Stimulated activated CD8-positive, alpha-beta memory T cell treated with anti-CD3 and anti-CD28 coated beads, Interleukin-7, amount 100 ng/mL, for 24 hours (primary cell): Measurements from ENCODE around the gene B3GNT8.
"Not testable (repeated sequence)": the region's sequence is repeated elsewhere in the genome, so short reads cannot be mapped to it uniquely, and the experiment has no call there.

Source experiments
- DNase-seq: peaks from one replicate; pipeline ENCODE4 v3.0.0-alpha.2; 2020; ENCODE audit warnings: low read depth

Gene B3GNT8

GRCh38 chr19:41436674-41436951, 9.4 kb upstream of the B3GNT8 start:
- DNase-seq, result no peak

- no peak for DNase-seq
Measured at GRCh38 chr19:41435936-41436673, 8.9 kb upstream of the B3GNT8 start.

GRCh38 chr19:41435376-41435775, 8.2 kb upstream of the B3GNT8 start:
- DNase-seq, result not testable (repeated sequence)

GRCh38 chr19:41434450-41434849, 7.3 kb upstream of the B3GNT8 start:
- no peak for DNase-seq

GRCh38 chr19:41433171-41433570, 6.0 kb upstream of the B3GNT8 start:
- no peak for DNase-seq

- DNase-seq, result no peak
Measured at GRCh38 chr19:41431426-41432386, 4.5 kb upstream of the B3GNT8 start.

GRCh38 chr19:41430922-41431321, 3.7 kb upstream of the B3GNT8 start:
- DNase-seq, result no peak

GRCh38 chr19:41428481-41428859, 1.3 kb upstream of the B3GNT8 start:
- DNase-seq, result no peak

GRCh38 chr19:41427647-41428480, 690 bp upstream of the B3GNT8 start:
- no peak for DNase-seq

- no peak for DNase-seq
Measured at GRCh38 chr19:41426116-41426841, 895 bp downstream of the B3GNT8 start.

GRCh38 chr19:41425174-41426115, 1.7 kb downstream of the B3GNT8 start:
- no peak for DNase-seq

GRCh38 chr19:41424335-41425173, 2.6 kb downstream of the B3GNT8 start:
- no peak for DNase-seq

- no peak for DNase-seq
Measured at GRCh38 chr19:41422955-41423354, 4.2 kb downstream of the B3GNT8 start.

- DNase-seq, result no peak
Measured at GRCh38 chr19:41422456-41422855, 4.7 kb downstream of the B3GNT8 start.

GRCh38 chr19:41421973-41422372, 5.2 kb downstream of the B3GNT8 start:
- DNase-seq, result no peak

GRCh38 chr19:41421314-41421713, 5.9 kb downstream of the B3GNT8 start:
- DNase-seq, result no peak

GRCh38 chr19:41420101-41420880, 6.9 kb downstream of the B3GNT8 start:
- DNase-seq, result no peak

- DNase-seq, result no peak
Measured at GRCh38 chr19:41416194-41416674, 10.9 kb downstream of the B3GNT8 start.

- DNase-seq, result no peak
Measured at GRCh38 chr19:41415154-41415571, 12.0 kb downstream of the B3GNT8 start.
